GM21528 (cell line): ENCODE measurements around the gene SBF1.
"Not testable (repeated sequence)": the region's sequence is repeated elsewhere in the genome, so short reads cannot be mapped to it uniquely, and the experiment has no call there.

ENCODE experiments used
- ATAC-seq: cut with Tn5 transposase; IDR thresholded peaks from one replicate; pipeline ENCODE4 v1.9.1; 2021; ENCODE audit warnings: mild to moderate bottlenecking, moderate library complexity; ENCODE audit not compliant: unreplicated experiment, low FRiP score

Gene SBF1

GRCh38 chr22:50408311-50408710, 66.5 kb downstream of the SBF1 start:
- ATAC-seq: no peak

- ATAC-seq: no peak
These were observed 68.2 kb downstream of the SBF1 start for GRCh38 chr22:50406416-50407170.

- ATAC-seq: no peak
These were observed 71.1 kb downstream of the SBF1 start for GRCh38 chr22:50403701-50404101.

- no peak for ATAC-seq
These were observed 72.9 kb downstream of the SBF1 start for GRCh38 chr22:50401907-50402306.

GRCh38 chr22:50400931-50401330, 73.9 kb downstream of the SBF1 start:
- ATAC-seq: no peak

- ATAC-seq: no peak
These were observed 74.4 kb downstream of the SBF1 start for GRCh38 chr22:50400406-50400805.

- no peak for ATAC-seq
These were observed 75.0 kb downstream of the SBF1 start for GRCh38 chr22:50399751-50400331.

GRCh38 chr22:50398831-50399648, 75.8 kb downstream of the SBF1 start:
- no peak for ATAC-seq

GRCh38 chr22:50397371-50398060, 77.3 kb downstream of the SBF1 start:
- ATAC-seq: not testable (repeated sequence)

- ATAC-seq: no peak
These were observed 78.0 kb downstream of the SBF1 start for GRCh38 chr22:50396751-50397370.
